Spleen (tissue), 11 donors: ENCODE measurements around the gene TRIM2. TPM values are rescaled to one million over a fixed set of nuclear protein-coding genes. Genes with fewer than 3 reads are reported as not detected.

ENCODE experiments used
- DNase-seq: peaks from one replicate; pipeline ENCODE4 v3.0.0-alpha.2; 2020
- H3K27ac ChIP-seq, 8 donors: fragments of 200-600 bp; sonication (generic) in 7 of 8; 1 replicate in 4 of 8; 2 replicates in 4 of 8; pipeline versions ENCODE4 v1.5.0 to v1.8.0; 2016 to 2021; ENCODE audit warnings: inconsistent platforms in 4 of 8, mild to moderate bottlenecking in 4 of 8, moderate library complexity in 1 of 8
- H3K27me3 ChIP-seq, 7 donors: fragments of 200-600 bp; sonication (generic) in 6 of 7; replicated peaks in 1 of 7; 1 replicate in 4 of 7; 2 replicates in 3 of 7; pipeline versions ENCODE4 v1.5.0 to v1.8.0; 2016 to 2021; ENCODE audit warnings: inconsistent platforms in 3 of 7, mild to moderate bottlenecking in 1 of 7
- H3K36me3 ChIP-seq, 6 donors: fragments of 200-600 bp; sonication (generic) in 5 of 6; 1 replicate in 4 of 6; 2 replicates in 2 of 6; pipeline versions ENCODE4 v1.5.0 to v1.8.0; 2016 to 2021; ENCODE audit warnings: inconsistent platforms in 2 of 6
- H3K4me1 ChIP-seq, 6 donors: fragments of 200-600 bp; sonication (generic) in 5 of 6; 1 replicate in 3 of 6; 2 replicates in 3 of 6; pipeline versions ENCODE4 v1.5.0 to v1.8.0; 2016 to 2021; ENCODE audit warnings: inconsistent platforms in 3 of 6
- H3K4me3 ChIP-seq, 8 donors: fragments of 200-600 bp; sonication (generic) in 7 of 8; 1 replicate in 4 of 8; 2 replicates in 4 of 8; pipeline versions ENCODE4 v1.5.0 to v1.8.0; 2016 to 2021; ENCODE audit warnings: inconsistent platforms in 4 of 8, mild to moderate bottlenecking in 4 of 8, moderate library complexity in 2 of 8
- H3K9me3 ChIP-seq, 8 donors: fragments of 200-600 bp; sonication (generic) in 7 of 8; 1 replicate in 4 of 8; 2 replicates in 4 of 8; pipeline versions ENCODE4 v1.5.0 to v1.8.0; 2016 to 2021; ENCODE audit warnings: inconsistent platforms in 4 of 8
- CTCF ChIP-seq, 11 experiments: fragments of 200-600 bp in 7 of 11; fragments of 450-650 bp in 4 of 11; sonication (generic) in 4 of 11; IDR thresholded peaks in 8 of 11; conservative IDR thresholded peaks in 3 of 11; 1 replicate in 7 of 11; 2 replicates in 4 of 11; pipeline versions ENCODE4 v1.4.0 to v1.8.0; 2016 to 2021; ENCODE audit warnings: antibody characterized with exemption in 11 of 11, inconsistent platforms in 4 of 11, mild to moderate bottlenecking in 1 of 11
- POLR2A ChIP-seq, 3 donors: fragments of 450-650 bp; IDR thresholded peaks; one replicate each; pipeline ENCODE4 v1.5.1; 2017; ENCODE audit warnings: antibody characterized with exemption in 3 of 3, mild to moderate bottlenecking in 1 of 3
- POLR2AphosphoS5 ChIP-seq, 3 donors: sonication (generic); formaldehyde crosslinking; IDR thresholded peaks; one replicate each; pipeline ENCODE4 v1.5.1; 2017; ENCODE audit warnings: antibody characterized with exemption in 3 of 3
- WGBS, 5 donors: extraction: QIAGEN DNeasy Blood & Tissue Kit in 3 of 5; methylation state at CpG; one replicate each; pipeline versions ENCODE4 v1.1.5 to v1.1.7; 2013 to 2018; 5-methylcytosine and 5-hydroxymethylcytosine counted together
- intact Hi-C: fragments of 100-400 bp; cut with DNase I; formaldehyde crosslinking; loops from one replicate; pipeline ENCODE4 v1.15.0; 2023; ENCODE audit warnings: low total_unique reads
- polyA plus RNA-seq, 3 donors: library from polyadenylated mRNA; stranded (reverse); fragments of 200-250 nt; gene quantifications; one replicate each; pipeline ENCODE4 v1.2.1, GENCODE V29; 2013
- total RNA-seq, 7 donors: library from RNA; depleted of rRNA in 3 of 7; stranded (reverse); fragments of >200 nt in 3 of 7; fragmentation: NEBNext Ultra II Directional in 4 of 7; extraction: Animal tissue kit (Norgen Biotek cat#: 25700) in 4 of 7; gene quantifications; one replicate each; pipeline versions ENCODE4 v1.1.0 to v1.2.1, GENCODE V29; 2016 to 2021
- donor health status: healthy with polysubstance abuse.
- donor health status: DM: no; HTN: no; CAD: no; lungs with moderate emphysema.
- donor health status: DM: no; HTN: no; CAD: no.
- donor health status: Bipolar disorder and iron deficiency.
- donor health status: healthy.
- donor health status: DM: no; HTN: no; CAD: no.
- donor health status: DM: yes; HTN: yes; CAD: no.

TRIM2 gene
- total and polyA plus RNA-seq, 10 donors = 3.2 to 77.9 (median 45.3) TPM

GRCh38 chr4:153222707-153223426 is 18.6 kb downstream of the TRIM2 start:
- Histone ChIP-seq H3K4me1 (peaks cover 7 to 70% (median 22%) of the 10 kb centered on the region in 6 donors), H3K4me3 (peak overlapping the region; percentile 45 to 80 (median 58)), H3K36me3 (no peaks in the 10 kb centered on the region), H3K27ac (peak overlapping the region; percentile 62 to 88 (median 82)), H3K27me3 (peaks cover 0 to 22% (median 0%) of the 10 kb centered on the region in 7 donors), H3K9me3 (peaks cover 0 to 10% (median 0%) of the 10 kb centered on the region in 8 donors)
- 0 to 3% (median 1%) methylated on average over 39 to 61 of the region's 61 CpGs for WGBS, 5 donors
- no peak for TF ChIP-seq CTCF (IDR thresholded peaks at IDR 0.05 in 8 of 11, conservative IDR thresholded peaks at IDR 0.05 in 3 of 11)
- TF ChIP-seq POLR2AphosphoS5 (IDR thresholded peaks at IDR 0.05) = peak; percentile 12 to 77 (median 52)
- TF ChIP-seq POLR2A (IDR thresholded peaks at IDR 0.05) = no peak
- DNase-seq = peak; percentile 81
- intact Hi-C loops = loop anchor here (10.0 kb wide), 1 partner anchor 92 kb away; no protein-coding TSS in a partner anchor

- peaks cover 0 to 10% (median 0%) of the 10 kb centered on the region in 8 donors for H3K9me3 ChIP-seq
- peaks cover 7 to 76% (median 22%) of the 10 kb centered on the region in 6 donors for H3K4me1 ChIP-seq
- H3K4me3 ChIP-seq = peak overlapping the region; percentile 45 to 80 (median 58)
- 25 to 42% (median 29%) methylated on average over 9 of the region's 9 CpGs for WGBS, 5 donors
- no peaks in the 10 kb centered on the region for H3K36me3 ChIP-seq
- H3K27ac ChIP-seq = peak overlapping the region; percentile 62 to 88 (median 82)
- peaks cover 0 to 22% (median 0%) of the 10 kb centered on the region in 7 donors for H3K27me3 ChIP-seq
- no peak for DNase-seq
- TF ChIP-seq CTCF (IDR thresholded peaks at IDR 0.05 in 8 of 11, conservative IDR thresholded peaks at IDR 0.05 in 3 of 11) (no peak), POLR2AphosphoS5 (IDR thresholded peaks at IDR 0.05) (no peak), POLR2A (IDR thresholded peaks at IDR 0.05) (no peak)
- intact Hi-C loops = loop anchor here (10.0 kb wide), 1 partner anchor 91 kb away; no protein-coding TSS in a partner anchor
Measured at GRCh38 chr4:153223427-153223801, 19.2 kb downstream of the TRIM2 start.

- peak overlapping the region in 4 of 8 donors; percentile 83 to 88 (median 87) for H3K27ac ChIP-seq
- H3K36me3 ChIP-seq = no peaks in the 10 kb centered on the region
- WGBS, 5 donors = 66 to 76% (median 66%) methylated on average over 1 of the region's 1 CpG
- TF ChIP-seq POLR2AphosphoS5 (IDR thresholded peaks at IDR 0.05) (no peak), CTCF (IDR thresholded peaks at IDR 0.05 in 8 of 11, conservative IDR thresholded peaks at IDR 0.05 in 3 of 11) (no peak), POLR2A (IDR thresholded peaks at IDR 0.05) (no peak)
- peaks cover 0 to 10% (median 0%) of the 10 kb centered on the region in 8 donors for H3K9me3 ChIP-seq
- peaks cover 0 to 22% (median 0%) of the 10 kb centered on the region in 7 donors for H3K27me3 ChIP-seq
- H3K4me1 ChIP-seq = peaks cover 7 to 81% (median 22%) of the 10 kb centered on the region in 6 donors
- intact Hi-C loops = loop anchor here (10.0 kb wide), 1 partner anchor 91 kb away; no protein-coding TSS in a partner anchor
- peak overlapping the region in 5 of 8 donors; percentile 52 to 80 (median 57) for H3K4me3 ChIP-seq
- no peak for DNase-seq
Measured at GRCh38 chr4:153223930-153224329, 19.7 kb downstream of the TRIM2 start.

- TF ChIP-seq POLR2AphosphoS5 (IDR thresholded peaks at IDR 0.05) (no peak), POLR2A (IDR thresholded peaks at IDR 0.05) (no peak)
- intact Hi-C loops = loop anchor here (10.0 kb wide), 1 partner anchor 90 kb away; no protein-coding TSS in a partner anchor
- Histone ChIP-seq H3K27ac (peak overlapping the region in 2 of 8 donors; percentile 87 to 88), H3K9me3 (peaks cover 0 to 10% (median 0%) of the 10 kb centered on the region in 8 donors), H3K4me1 (peaks cover 7 to 78% (median 22%) of the 10 kb centered on the region in 6 donors), H3K36me3 (no peaks in the 10 kb centered on the region), H3K4me3 (no peak overlapping the region), H3K27me3 (peaks cover 0 to 22% (median 0%) of the 10 kb centered on the region in 7 donors)
- no peak for DNase-seq
- WGBS, 5 donors = 78 to 89% (median 84%) methylated on average over 1 of the region's 1 CpG
Measured at GRCh38 chr4:153224474-153224873, 20.2 kb downstream of the TRIM2 start.
